OCI-LY7 (cell line): ENCODE data around the gene OR8H2. TPM values are rescaled to one million over a fixed set of nuclear protein-coding genes. Genes with fewer than 3 reads are reported as not detected.
A peak's percentile ranks its signal among the peaks of the same experiment; 100 is the strongest.

Experiments
- BruUV-seq: library from RNA; stranded (reverse); fragments of 400-500 nt; replicated peaks from 2 replicates; lab custom pipeline; 2021; lab: Mats Ljungman, UMichigan
- CTCF ChIA-PET: fragments of 300-600 bp; sonication (Branson Sonifier 250); formaldehyde crosslinking; loops from one replicate; lab custom pipeline; 2022; ENCODE audit warnings: antibody characterized with exemption; ENCODE audit not compliant: unreplicated experiment; lab: Charles Lee
- POLR2A ChIA-PET: fragments of 300-600 bp; sonication (Branson Sonifier 250); formaldehyde crosslinking; loops from one replicate; lab custom pipeline; 2022; ENCODE audit warnings: antibody characterized with exemption; lab: Charles Lee
- DNase-seq: peaks from one replicate; pipeline ENCODE4 v3.0.0-alpha.2; 2015; ENCODE audit warnings: low spot score
- H2AFZ ChIP-seq: fragments of 200-600 bp; sonication (generic), shearing (Covaris generic); 2 replicates; pipeline ENCODE4 v1.6.1; 2014; ENCODE audit warnings: mild to moderate bottlenecking, antibody characterized with exemption, low read length, moderate library complexity
- H3K27ac ChIP-seq: fragments of 200-600 bp; sonication (generic); 2 replicates; pipeline ENCODE4 v1.5.1; 2014; ENCODE audit warnings: mixed run types, low read depth, mild to moderate bottlenecking, moderate library complexity, low read length, inconsistent platforms; ENCODE audit not compliant: poor library complexity, severe bottlenecking
- H3K36me3 ChIP-seq: fragments of 200-600 bp; sonication (generic); 2 replicates; pipeline ENCODE4 v1.6.1; 2014; ENCODE audit warnings: mild to moderate bottlenecking, antibody characterized with exemption, low read length, moderate library complexity, mixed read lengths; ENCODE audit not compliant: insufficient read depth
- H3K4me1 ChIP-seq: fragments of 200-600 bp; sonication (generic); 2 replicates; pipeline ENCODE4 v1.5.1; 2014; ENCODE audit warnings: mild to moderate bottlenecking, low read length; ENCODE audit not compliant: insufficient read depth, poor library complexity, severe bottlenecking
- H3K4me2 ChIP-seq: fragments of 200-600 bp; sonication (generic); 2 replicates; pipeline ENCODE4 v1.6.1; 2014; ENCODE audit warnings: mild to moderate bottlenecking, low read length
- H3K4me3 ChIP-seq: fragments of 200-600 bp; sonication (generic); 2 replicates; pipeline ENCODE4 v1.5.1; 2014; ENCODE audit warnings: mild to moderate bottlenecking, low read depth, low read length; ENCODE audit not compliant: poor library complexity, severe bottlenecking
- H3K79me2 ChIP-seq: fragments of 200-600 bp; sonication (generic); 2 replicates; pipeline ENCODE4 v1.6.1; 2016; ENCODE audit warnings: low read depth, mild to moderate bottlenecking, low read length, moderate library complexity, mixed read lengths; ENCODE audit not compliant: insufficient read depth
- H3K9me2 ChIP-seq: fragments of 200-600 bp; sonication (generic); 2 replicates; pipeline ENCODE4 v1.6.1; 2016; ENCODE audit warnings: mild to moderate bottlenecking, low read length, mixed read lengths; ENCODE audit not compliant: insufficient read depth
- H3K9me3 ChIP-seq: fragments of 200-600 bp; sonication (generic); 2 replicates; pipeline ENCODE4 v1.6.1; 2014; ENCODE audit warnings: mild to moderate bottlenecking, mixed run types, low read length, mixed read lengths
- H4K20me1 ChIP-seq: fragments of 200-600 bp; sonication (generic); 2 replicates; pipeline ENCODE4 v1.6.1; 2014; ENCODE audit warnings: mild to moderate bottlenecking, antibody characterized with exemption, low read length, moderate library complexity, mixed read lengths; ENCODE audit not compliant: insufficient read depth
- EZH2phosphoT487 ChIP-seq: fragments of 200-600 bp; sonication (generic); IDR thresholded peaks from 2 replicates; pipeline ENCODE4 v1.6.1; 2018; ENCODE audit warnings: low read depth, borderline replicate concordance, mild to moderate bottlenecking, mixed run types, antibody characterized with exemption, low read length, moderate library complexity, mixed read lengths
- intact Hi-C: fragments of 100-400 bp; cut with micrococcal nuclease; formaldehyde crosslinking; loops from one replicate; pipeline ENCODE4 v1.10.0; 2022; ENCODE audit not compliant: unreplicated experiment
- total RNA-seq, 2 experiments: library from RNA; depleted of rRNA in 1 of 2; stranded (reverse); fragments of >200 nt in 1 of 2; shearing (Covaris generic) in 1 of 2; gene quantifications; 2 replicates each; pipeline ENCODE4 v1.2.3, GENCODE V29; 2014 to 2022
- TF ChIP-seq, protein P1 (sequence below): fragments of 200-600 bp; sonication (generic); conservative IDR thresholded peaks from 2 replicates; pipeline ENCODE4 v1.5.1; 2014; ENCODE audit warnings: mild to moderate bottlenecking, antibody characterized with exemption, low read length, moderate library complexity, mixed read lengths

The OR8H2 gene
- total RNA-seq, 2 experiments from 2014 or later, result not detected

DNA sequence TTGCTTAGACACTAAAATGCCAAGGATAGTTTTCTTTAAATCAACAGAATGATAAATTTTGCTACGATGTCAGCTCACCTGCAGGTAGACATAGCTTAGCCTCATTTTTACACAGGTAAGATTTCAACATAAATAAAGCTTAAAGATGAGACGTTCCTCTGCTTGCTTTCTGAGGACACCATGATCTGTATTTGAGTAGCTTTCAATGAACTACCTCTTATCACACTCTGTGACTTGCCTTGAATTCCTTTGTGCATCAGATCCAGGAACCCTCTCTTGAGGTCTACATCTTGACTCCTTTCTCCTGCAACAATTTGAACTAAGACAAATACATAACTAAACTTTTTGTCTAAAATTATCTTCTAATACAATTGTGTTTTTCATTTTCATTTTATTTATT lies 36.5 kb upstream of the OR8H2 start:
- intact Hi-C loops, result no loop called here
- no peaks in the 10 kb centered on the region for H4K20me1 ChIP-seq
- POLR2A ChIA-PET, result no interaction called here
- H3K4me2 ChIP-seq, result no peak overlapping the region
- no TSS peak for BruUV-seq
- no peak overlapping the region for H3K27ac ChIP-seq
- no peak overlapping the region for H2AFZ ChIP-seq
- H3K36me3 ChIP-seq, result no peaks in the 10 kb centered on the region
- H3K4me1 ChIP-seq, result no peaks in the 10 kb centered on the region
- DNase-seq, result no peak
- H3K4me3 ChIP-seq, result no peak overlapping the region
- CTCF ChIA-PET, result no interaction called here
- H3K9me2 ChIP-seq, result no peaks in the 10 kb centered on the region
- 0 out of 2 replicates have a peak, but pooled peaks cover 4% of the 10 kb centered on the region for H3K9me3 ChIP-seq
- H3K79me2 ChIP-seq, result no peaks in the 10 kb centered on the region
- no peak for TF ChIP-seq EZH2phosphoT487
- TF ChIP-seq, protein P1, sequence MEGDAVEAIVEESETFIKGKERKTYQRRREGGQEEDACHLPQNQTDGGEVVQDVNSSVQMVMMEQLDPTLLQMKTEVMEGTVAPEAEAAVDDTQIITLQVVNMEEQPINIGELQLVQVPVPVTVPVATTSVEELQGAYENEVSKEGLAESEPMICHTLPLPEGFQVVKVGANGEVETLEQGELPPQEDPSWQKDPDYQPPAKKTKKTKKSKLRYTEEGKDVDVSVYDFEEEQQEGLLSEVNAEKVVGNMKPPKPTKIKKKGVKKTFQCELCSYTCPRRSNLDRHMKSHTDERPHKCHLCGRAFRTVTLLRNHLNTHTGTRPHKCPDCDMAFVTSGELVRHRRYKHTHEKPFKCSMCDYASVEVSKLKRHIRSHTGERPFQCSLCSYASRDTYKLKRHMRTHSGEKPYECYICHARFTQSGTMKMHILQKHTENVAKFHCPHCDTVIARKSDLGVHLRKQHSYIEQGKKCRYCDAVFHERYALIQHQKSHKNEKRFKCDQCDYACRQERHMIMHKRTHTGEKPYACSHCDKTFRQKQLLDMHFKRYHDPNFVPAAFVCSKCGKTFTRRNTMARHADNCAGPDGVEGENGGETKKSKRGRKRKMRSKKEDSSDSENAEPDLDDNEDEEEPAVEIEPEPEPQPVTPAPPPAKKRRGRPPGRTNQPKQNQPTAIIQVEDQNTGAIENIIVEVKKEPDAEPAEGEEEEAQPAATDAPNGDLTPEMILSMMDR, result no peak

DNA sequence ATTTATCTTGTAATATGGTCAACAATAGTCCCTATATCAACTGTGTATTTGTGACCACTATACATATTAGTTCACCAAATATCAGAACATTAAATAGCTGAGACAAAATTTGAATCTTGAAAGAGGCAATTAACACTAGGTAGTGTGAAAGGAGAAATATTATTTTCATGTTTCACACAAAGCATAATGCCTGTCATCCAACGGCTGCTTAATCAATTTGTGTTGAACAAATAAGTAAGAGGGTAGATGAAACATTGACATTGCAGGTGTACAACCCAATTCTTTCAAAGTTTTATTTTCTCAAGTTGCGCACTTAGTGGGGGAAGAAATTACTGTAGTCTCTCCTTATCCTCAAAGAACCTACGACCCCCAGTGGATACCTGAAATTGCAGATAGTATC lies 13.8 kb upstream of the OR8H2 start:
- H3K4me3 ChIP-seq, result no peak overlapping the region
- no TSS peak for BruUV-seq
- H3K27ac ChIP-seq, result no peak overlapping the region
- H4K20me1 ChIP-seq, result no peaks in the 10 kb centered on the region
- CTCF ChIA-PET, result no interaction called here
- H3K9me2 ChIP-seq, result no peaks in the 10 kb centered on the region
- no peaks in the 10 kb centered on the region for H3K4me1 ChIP-seq
- TF ChIP-seq, protein P1, result peak; percentile 48; the same call in 1 of the 2 replicates
- no peak for TF ChIP-seq EZH2phosphoT487
- intact Hi-C loops, result no loop called here
- POLR2A ChIA-PET, result interaction anchor here (0.6 kb wide), 1 partner anchor 623 kb away, joined by 4 read pairs; no protein-coding TSS in a partner anchor
- no peak for DNase-seq
- no peaks in the 10 kb centered on the region for H3K36me3 ChIP-seq
- no peak overlapping the region for H2AFZ ChIP-seq
- H3K9me3 ChIP-seq, result no peaks in the 10 kb centered on the region
- no peak overlapping the region for H3K4me2 ChIP-seq
- no peaks in the 10 kb centered on the region for H3K79me2 ChIP-seq

DNA sequence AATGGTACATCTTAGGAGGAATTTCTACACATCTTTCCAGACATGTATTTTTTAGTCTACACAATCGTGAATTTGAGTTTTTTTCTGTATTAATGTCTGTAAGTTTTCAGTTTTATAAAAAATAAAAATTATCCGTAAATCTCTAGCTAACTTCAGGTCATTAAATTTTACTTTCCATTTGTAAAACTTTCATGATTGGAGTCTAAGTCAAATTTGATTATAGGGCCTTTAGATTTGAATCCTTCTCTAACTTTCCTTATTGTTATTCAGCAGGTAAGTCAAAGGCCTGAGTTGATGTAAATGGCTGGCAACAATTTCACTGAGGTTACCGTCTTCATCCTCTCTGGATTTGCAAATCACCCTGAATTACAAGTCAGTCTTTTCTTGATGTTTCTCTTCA lies 10.5 kb upstream of the OR8H2 start, which contains the start of gene OR8I2:
Gene OR8I2, plus strand, starts transcription at position 301 of the 400 bp plus-strand sequence. Its CDS starts 0 bp downstream, at position 301.
- H2AFZ ChIP-seq, result no peak within 1 kb of the TSS
- H4K20me1 ChIP-seq, result no peaks in the 10 kb centered on the region
- no TSS peak for BruUV-seq
- POLR2A ChIA-PET, result no interaction called here
- no peaks in the 10 kb centered on the region for H3K9me2 ChIP-seq
- CTCF ChIA-PET, result no interaction called here
- no peaks in the 10 kb centered on the region for H3K9me3 ChIP-seq
- H3K4me1 ChIP-seq, result no peaks in the 10 kb centered on the region
- no peaks in the 10 kb centered on the region for H3K36me3 ChIP-seq
- no peak within 1 kb of the TSS for H3K27ac ChIP-seq
- intact Hi-C loops, result no loop called here
- DNase-seq, result no peak
- no peak within 1 kb of the TSS for H3K4me2 ChIP-seq
- H3K4me3 ChIP-seq, result no peak within 1 kb of the TSS
- H3K79me2 ChIP-seq, result no peaks in the 10 kb centered on the region
- TF ChIP-seq, protein P1, result no peak
- no peak for TF ChIP-seq EZH2phosphoT487
